Stomach (tissue), 4 donors: ENCODE data around the gene AMPH.

ENCODE experiments used
- CTCF ChIP-seq, 7 experiments: fragments of 450-650 bp in 4 of 7; fragments of 200-600 bp in 3 of 7; sonication (generic) in 3 of 7; IDR thresholded peaks; one replicate each; pipeline ENCODE4 v1.5.1; 2016 to 2019; ENCODE audit warnings: antibody characterized with exemption in 7 of 7, control low read depth in 2 of 7, mild to moderate bottlenecking in 1 of 7
- POLR2A ChIP-seq, 4 donors: fragments of 450-650 bp; IDR thresholded peaks; one replicate each; pipeline ENCODE4 v1.6.1; 2016; ENCODE audit warnings: antibody characterized with exemption in 4 of 4, control low read depth in 2 of 4, mild to moderate bottlenecking in 1 of 4, moderate library complexity in 1 of 4
- POLR2AphosphoS5 ChIP-seq, 3 donors: sonication (generic); formaldehyde crosslinking; IDR thresholded peaks; one replicate each; pipeline ENCODE4 v1.6.1; 2016; ENCODE audit warnings: antibody characterized with exemption in 3 of 3

- TF ChIP-seq CTCF (IDR thresholded peaks at IDR 0.05) (no peak), POLR2A (IDR thresholded peaks at IDR 0.05) (no peak), POLR2AphosphoS5 (IDR thresholded peaks at IDR 0.05) (no peak)
Observed at GRCh38 chr7:38558761-38559345, 72.3 kb downstream of the AMPH start.
